Liver (tissue), 6 donors: Measurements from ENCODE around the gene ILDR2. TPM values are rescaled to one million over a fixed set of nuclear protein-coding genes. Genes with fewer than 3 reads are reported as not detected.

Experiments used
- EGR1 ChIP-seq, 2 donors: IDR thresholded peaks; 2 replicates each; pipeline ENCODE4 v1.6.1; 2016 to 2018; ENCODE audit warnings: antibody characterized with exemption in 2 of 2, low read depth in 2 of 2
- HNF4G ChIP-seq: IDR thresholded peaks from 2 replicates; pipeline ENCODE4 v1.6.1; 2016; ENCODE audit warnings: antibody characterized with exemption
- JUND ChIP-seq, 2 donors: IDR thresholded peaks; 2 replicates each; pipeline ENCODE4 v1.6.1; 2016; ENCODE audit warnings: antibody characterized with exemption in 2 of 2
- NR2F2 ChIP-seq: IDR thresholded peaks from 2 replicates; pipeline ENCODE4 v1.6.1; 2016; ENCODE audit warnings: antibody characterized with exemption
- RAD21 ChIP-seq, 2 donors: IDR thresholded peaks; 2 replicates each; pipeline ENCODE4 v1.6.1; 2016; ENCODE audit warnings: antibody characterized with exemption in 2 of 2, mild to moderate bottlenecking in 2 of 2
- polyA plus RNA-seq, 2 donors: library from polyadenylated mRNA; stranded (reverse) in 1 of 2; unstranded in 1 of 2; fragments of 200-250 nt in 1 of 2; fragments of >200 nt in 1 of 2; fragmentation: Nextera tagmentation in 1 of 2; extraction: Ambion mirVana in 1 of 2; gene quantifications; one replicate each; pipeline versions ENCODE4 v1.2.1 to v1.2.3, GENCODE V29; 2013 to 2015
- small RNA-seq: library from RNA; depleted of rRNA; stranded (forward); fragments of <200 nt; gene quantifications from one replicate; pipeline ENCODE3, GENCODE V24; 2014
- total RNA-seq, 2 donors: library from RNA; depleted of rRNA; stranded (reverse); fragments of >200 nt; gene quantifications; one replicate each; pipeline ENCODE4 v1.2.3, GENCODE V29; 2014
- TF ChIP-seq, protein P1 (sequence below): fragments of 150-350 bp; IDR thresholded peaks from 2 replicates; pipeline ENCODE4 v1.5.1; 2017; ENCODE audit warnings: improper control_type of control experiment, low read depth, low read length; ENCODE audit not compliant: missing input control
- donor health status: healthy.
- donor health status: healthy.
- donor health status: healthy.

Gene ILDR2
- total and polyA plus RNA-seq, 4 donors, result 0.09 to 7.4 (median 0.44) TPM

DNA sequence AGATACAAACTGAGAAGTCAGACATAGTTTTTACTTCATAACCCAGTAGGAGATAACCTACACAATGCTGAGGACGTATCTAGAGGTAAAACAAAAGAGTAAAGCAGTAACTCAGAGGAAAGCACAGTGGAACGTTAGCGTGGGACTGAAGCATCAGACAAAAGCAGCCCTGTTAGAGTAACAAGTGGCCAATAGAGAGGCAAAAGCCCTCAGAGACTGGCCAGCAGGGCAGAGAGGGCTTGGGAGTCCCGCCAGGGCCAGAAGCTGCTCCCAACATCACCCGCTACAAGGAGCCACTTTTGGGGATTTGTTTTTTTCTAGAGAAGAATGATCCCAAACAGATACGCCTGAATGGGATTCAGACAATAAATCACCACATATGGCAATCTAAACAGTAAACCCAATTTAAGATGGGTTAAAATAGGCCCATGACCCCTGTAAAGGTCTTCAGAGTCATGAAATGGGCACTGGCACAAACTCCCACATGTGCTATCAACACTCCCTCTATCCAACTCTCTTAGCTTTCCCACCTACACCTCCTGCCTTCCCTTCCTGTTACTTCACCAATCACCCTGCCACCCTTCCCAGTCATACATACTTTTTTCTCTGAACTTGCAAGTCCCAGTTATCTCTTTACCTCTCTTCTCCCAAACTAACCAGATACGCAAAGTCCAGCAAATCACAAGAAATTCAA, 116.5 kb downstream of the ILDR2 start (continued):
- TF ChIP-seq HNF4G (no peak), NR2F2 (no peak), EGR1 (IDR thresholded peaks at IDR 0.05; ENCODE audit: low read depth in 2 of 2) (no peak), RAD21 (IDR thresholded peaks at IDR 0.05) (no peak), JUND (IDR thresholded peaks at IDR 0.05) (no peak)
- TF ChIP-seq, protein P1, sequence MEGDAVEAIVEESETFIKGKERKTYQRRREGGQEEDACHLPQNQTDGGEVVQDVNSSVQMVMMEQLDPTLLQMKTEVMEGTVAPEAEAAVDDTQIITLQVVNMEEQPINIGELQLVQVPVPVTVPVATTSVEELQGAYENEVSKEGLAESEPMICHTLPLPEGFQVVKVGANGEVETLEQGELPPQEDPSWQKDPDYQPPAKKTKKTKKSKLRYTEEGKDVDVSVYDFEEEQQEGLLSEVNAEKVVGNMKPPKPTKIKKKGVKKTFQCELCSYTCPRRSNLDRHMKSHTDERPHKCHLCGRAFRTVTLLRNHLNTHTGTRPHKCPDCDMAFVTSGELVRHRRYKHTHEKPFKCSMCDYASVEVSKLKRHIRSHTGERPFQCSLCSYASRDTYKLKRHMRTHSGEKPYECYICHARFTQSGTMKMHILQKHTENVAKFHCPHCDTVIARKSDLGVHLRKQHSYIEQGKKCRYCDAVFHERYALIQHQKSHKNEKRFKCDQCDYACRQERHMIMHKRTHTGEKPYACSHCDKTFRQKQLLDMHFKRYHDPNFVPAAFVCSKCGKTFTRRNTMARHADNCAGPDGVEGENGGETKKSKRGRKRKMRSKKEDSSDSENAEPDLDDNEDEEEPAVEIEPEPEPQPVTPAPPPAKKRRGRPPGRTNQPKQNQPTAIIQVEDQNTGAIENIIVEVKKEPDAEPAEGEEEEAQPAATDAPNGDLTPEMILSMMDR, result no peak

Small RNA genes within 50 kb of the gene (small RNA-seq; reads per million reads assigned to genes)
- 0.09 reads per million for gene RNA5SP65

Other genes with a start within 250 kb of the ILDR2 start
- gene POGK, start 136.1 kb downstream of the ILDR2 start, total RNA-seq, result 10 to 100 TPM in 1 of 2 donors, 1 to 10 TPM in 1; 6.8 to 14.1 TPM
- gene POGK, start 136.1 kb downstream of the ILDR2 start, polyA plus RNA-seq, result 1 to 10 TPM; 4.2 to 6.6 TPM
- gene TADA1, start 99.3 kb downstream of the ILDR2 start, total RNA-seq, result 10 to 100 TPM; 12.9 to 17.1 TPM
- 10 to 100 TPM in 1 of 2 donors, 1 to 10 TPM in 1; 9.1 to 21.3 TPM for gene TADA1, start 99.3 kb downstream of the ILDR2 start, polyA plus RNA-seq
- gene MAEL, start 13.7 kb upstream of the ILDR2 start, total RNA-seq, result under 1 TPM in 1 of 2 donors, not detected in 1; 0.14 TPM
- under 1 TPM in 1 of 2 donors, not detected in 1; 0.23 TPM for gene MAEL, start 13.7 kb upstream of the ILDR2 start, polyA plus RNA-seq
- gene GPA33, start 114.8 kb upstream of the ILDR2 start, total RNA-seq, result under 1 TPM; 0.08 to 0.19 TPM
- gene GPA33, start 114.8 kb upstream of the ILDR2 start, polyA plus RNA-seq, result under 1 TPM in 1 of 2 donors, not detected in 1; 0.03 TPM
- gene STYXL2, start 118.5 kb upstream of the ILDR2 start, total RNA-seq, result under 1 TPM in 1 of 2 donors, not detected in 1; 0.28 TPM
- gene STYXL2, start 118.5 kb upstream of the ILDR2 start, polyA plus RNA-seq, result not detected
- 10 to 100 TPM in 1 of 2 donors, 1 to 10 TPM in 1; 7.7 to 10.5 TPM for gene POU2F1, start 245.3 kb upstream of the ILDR2 start, total RNA-seq
- 1 to 10 TPM in 1 of 2 donors, under 1 TPM in 1; 0.93 to 5.4 TPM for gene POU2F1, start 245.3 kb upstream of the ILDR2 start, polyA plus RNA-seq